H1 (cell line): Measurements from ENCODE around the gene TCF4. TPM values are rescaled to one million over a fixed set of nuclear protein-coding genes. Genes with fewer than 3 reads are reported as not detected.

Source experiments
- CTCF ChIA-PET: fragments of 300-600 bp; sonication (Branson Sonifier 250); formaldehyde crosslinking; loops from one replicate; lab custom pipeline; 2021; ENCODE audit not compliant: partially characterized antibody; lab: Charles Lee
- POLR2A ChIA-PET: fragments of 300-600 bp; sonication (Branson Sonifier 250); formaldehyde crosslinking; loops from one replicate; lab custom pipeline; 2021; ENCODE audit warnings: inconsistent platforms; ENCODE audit not compliant: partially characterized antibody; lab: Charles Lee
- DNase-seq, 2 experiments: peaks; one replicate each; pipeline versions ENCODE4 v3.0.0 to v3.0.0-alpha.2; 2010 to 2022; ENCODE audit warnings: low spot score in 2 of 2, low read depth in 1 of 2, mixed read lengths in 1 of 2
- FAIRE-seq: peaks from 2 replicates; lab custom pipeline; 2011; peaks lifted over from hg19 to GRCh38; lab: Jason Lieb, UNC
- H2AFZ ChIP-seq: 2 replicates; pipeline ENCODE4 v1.8.1; 2012; ENCODE audit warnings: low read length, inconsistent platforms
- H2AK5ac ChIP-seq: 2 replicates; pipeline ENCODE4 v1.6.1; 2013; ENCODE audit warnings: low read depth, low read length
- H2BK120ac ChIP-seq: replicated peaks from 2 replicates; pipeline ENCODE3; 2013; ENCODE audit warnings: low read depth, low read length, inconsistent platforms
- H2BK12ac ChIP-seq: 2 replicates; pipeline ENCODE4 v1.6.1; 2013; ENCODE audit warnings: low read depth, low read length
- H2BK15ac ChIP-seq: 2 replicates; pipeline ENCODE4 v1.6.1; 2013; ENCODE audit warnings: low read length
- H2BK20ac ChIP-seq: 2 replicates; pipeline ENCODE4 v1.6.1; 2013; ENCODE audit warnings: low read length
- H2BK5ac ChIP-seq: 2 replicates; pipeline ENCODE4 v1.6.1; 2013; ENCODE audit warnings: low read depth, low read length
- H3K14ac ChIP-seq: 2 replicates; pipeline ENCODE4 v1.6.1; 2013; ENCODE audit warnings: inconsistent platforms; ENCODE audit not compliant: insufficient read length
- H3K18ac ChIP-seq: 2 replicates; pipeline ENCODE4 v1.6.1; 2013; ENCODE audit warnings: low read length; ENCODE audit errors: extremely low read depth
- H3K23ac ChIP-seq: 2 replicates; pipeline ENCODE4 v1.6.1; 2013; ENCODE audit warnings: inconsistent platforms; ENCODE audit not compliant: insufficient read length
- H3K23me2 ChIP-seq: 2 replicates; pipeline ENCODE4 v1.6.1; 2013; ENCODE audit warnings: low read depth, low read length
- H3K27ac ChIP-seq: 2 replicates; pipeline ENCODE4 v1.6.1; 2011; ENCODE audit warnings: low read depth, low read length, inconsistent platforms
- H3K27me3 ChIP-seq, 4 experiments: replicated peaks in 1 of 4; 1 replicate in 1 of 4; 2 replicates in 3 of 4; pipeline versions ENCODE4 v1.6.1 to v1.8.1; 2011 to 2013; ENCODE audit warnings: low read length in 3 of 4, mild to moderate bottlenecking in 3 of 4, inconsistent platforms in 2 of 4, mixed read lengths in 2 of 4, moderate library complexity in 1 of 4; ENCODE audit not compliant: control insufficient read depth in 3 of 4, insufficient read depth in 3 of 4; ENCODE audit errors: extremely low read depth in 1 of 4
- H3K36me3 ChIP-seq, 4 experiments: 2 replicates each; pipeline versions ENCODE4 v1.6.1 to v1.8.1; 2011 to 2013; ENCODE audit warnings: mild to moderate bottlenecking in 4 of 4, low read length in 3 of 4, moderate library complexity in 2 of 4, control low read depth in 1 of 4, inconsistent platforms in 1 of 4; ENCODE audit not compliant: insufficient read depth in 4 of 4, control insufficient read depth in 2 of 4
- H3K4ac ChIP-seq: replicated peaks from 2 replicates; pipeline ENCODE3; 2013; ENCODE audit warnings: low read length, low read depth, mixed read lengths, inconsistent platforms; ENCODE audit not compliant: insufficient read length
- H3K4me1 ChIP-seq, 4 experiments: replicated peaks in 1 of 4; 1 replicate in 1 of 4; 2 replicates in 3 of 4; pipeline versions ENCODE4 v1.6.1 to v1.8.1; 2011 to 2013; ENCODE audit warnings: low read length in 3 of 4, inconsistent platforms in 2 of 4, mixed read lengths in 1 of 4; ENCODE audit not compliant: insufficient read depth in 4 of 4, control insufficient read depth in 3 of 4
- H3K4me2 ChIP-seq, 2 experiments: 2 replicates each; pipeline versions ENCODE4 v1.6.1 to v1.8.1; 2011 to 2013; ENCODE audit warnings: low read depth in 2 of 2, low read length in 2 of 2, control low read depth in 1 of 2, inconsistent platforms in 1 of 2, mild to moderate bottlenecking in 1 of 2; ENCODE audit not compliant: insufficient read depth in 1 of 2
- H3K4me3 ChIP-seq, 4 experiments: fragments of 200-600, 300-600 bp in 1 of 4; sonication (generic), shearing (Covaris generic), sonication (Bioruptor Twin) in 1 of 4; 2 replicates each; pipeline versions ENCODE4 v1.5.1 to v1.8.1; 2011 to 2016; ENCODE audit warnings: low read length in 4 of 4, low read depth in 3 of 4, control low read depth in 2 of 4, inconsistent platforms in 2 of 4, mild to moderate bottlenecking in 2 of 4, mixed read lengths in 1 of 4, moderate library complexity in 1 of 4; ENCODE audit not compliant: insufficient read depth in 2 of 4; ENCODE audit errors: extremely low read depth in 1 of 4
- H3K56ac ChIP-seq: replicated peaks from 2 replicates; pipeline ENCODE3; 2013; ENCODE audit warnings: low read depth, mild to moderate bottlenecking, mixed read lengths, low read length, inconsistent platforms; ENCODE audit not compliant: insufficient read length
- H3K79me1 ChIP-seq: 2 replicates; pipeline ENCODE4 v1.6.1; 2013; ENCODE audit warnings: low read depth, low read length, control low read depth
- H3K79me2 ChIP-seq, 2 experiments: 2 replicates each; pipeline versions ENCODE4 v1.6.1 to v1.8.1; 2012 to 2013; ENCODE audit warnings: low read length in 2 of 2, mild to moderate bottlenecking in 2 of 2, inconsistent platforms in 1 of 2; ENCODE audit not compliant: insufficient read depth in 2 of 2, control insufficient read depth in 1 of 2
- H3K9ac ChIP-seq, 4 experiments: replicated peaks in 1 of 4; 1 replicate in 1 of 4; 2 replicates in 3 of 4; pipeline versions ENCODE4 v1.6.1 to v1.8.1; 2011 to 2013; ENCODE audit warnings: low read depth in 3 of 4, low read length in 3 of 4, control low read depth in 2 of 4, mild to moderate bottlenecking in 2 of 4, moderate library complexity in 2 of 4, inconsistent platforms in 1 of 4; ENCODE audit errors: extremely low read depth in 1 of 4
- H3K9me3 ChIP-seq, 2 experiments: 2 replicates each; pipeline versions ENCODE4 v1.6.1 to v1.8.1; 2012 to 2013; ENCODE audit warnings: mild to moderate bottlenecking in 2 of 2, moderate library complexity in 2 of 2, control low read depth in 1 of 2, inconsistent platforms in 1 of 2, low read depth in 1 of 2, low read length in 1 of 2, mixed read lengths in 1 of 2; ENCODE audit not compliant: insufficient read depth in 2 of 2
- H4K20me1 ChIP-seq, 2 experiments: replicated peaks in 1 of 2; 2 replicates each; pipeline versions ENCODE3 to v1.8.1; 2011 to 2013; ENCODE audit warnings: inconsistent platforms in 2 of 2, low read length in 2 of 2, mild to moderate bottlenecking in 1 of 2; ENCODE audit not compliant: insufficient read depth in 2 of 2, control insufficient read depth in 1 of 2
- H4K5ac ChIP-seq: 2 replicates; pipeline ENCODE4 v1.6.1; 2013; ENCODE audit warnings: low read length, low read depth, mixed read lengths, inconsistent platforms; ENCODE audit not compliant: insufficient read length
- H4K8ac ChIP-seq: 2 replicates; pipeline ENCODE4 v1.8.0; 2013; ENCODE audit warnings: mild to moderate bottlenecking, moderate library complexity, low read length, inconsistent platforms; ENCODE audit not compliant: insufficient read depth; ENCODE audit errors: extremely low read depth
- H4K91ac ChIP-seq: replicated peaks from 2 replicates; pipeline ENCODE3; 2013; ENCODE audit warnings: low read length, mixed read lengths, inconsistent platforms; ENCODE audit not compliant: insufficient read length
- NANOG ChIP-seq: IDR thresholded peaks from 2 replicates; pipeline ENCODE4 v1.6.1; 2011; ENCODE audit warnings: low read length, low read depth, mild to moderate bottlenecking, inconsistent platforms; ENCODE audit not compliant: insufficient read depth, poor library complexity, severe bottlenecking
- WGBS, 2 experiments: shearing (Covaris generic) in 1 of 2; methylation state at CpG; one replicate each; pipeline versions ENCODE4 v1.1.6 to v1.1.7; 2013 to 2015; ENCODE audit warnings: low lambda C conversion rate in 2 of 2, mixed read lengths in 2 of 2, inconsistent platforms in 1 of 2, low coverage in 1 of 2, missing lambda C conversion rate in 1 of 2; ENCODE audit not compliant: insufficient replicate concordance in 2 of 2, insufficient coverage in 1 of 2, insufficient read length in 1 of 2; ENCODE audit errors: extremely low coverage in 1 of 2, missing lambda C conversion rate in 1 of 2; 5-methylcytosine and 5-hydroxymethylcytosine counted together
- polyA plus RNA-seq, 7 experiments: library from polyadenylated mRNA; depleted of rRNA in 3 of 7; stranded (reverse) in 5 of 7; unstranded in 2 of 7; fragments of >200 nt in 5 of 7; fragments of 200-250 nt in 2 of 7; gene quantifications; 1 replicate in 5 of 7; 2 replicates in 1 of 7; 4 replicates in 1 of 7; pipeline versions ENCODE4 v1.2.1 to v1.2.3, GENCODE V29; 2011 to 2013; ENCODE audit warnings: missing spikeins in 2 of 7, mixed read lengths in 2 of 7
- total RNA-seq: library from RNA; stranded (reverse); fragmentation: NEBNext Ultra II Directional; extraction: Animal tissue kit (Norgen Biotek cat#: 25700); gene quantifications from 2 replicates; pipeline ENCODE4 v1.2.1, GENCODE V29; 2021

TCF4 gene
- total and polyA plus RNA-seq, 2 of the 8 experiments (the other 6 are each of a cell fraction or from before 2014, with no cell fraction given): 59.3 to 118 TPM

- no peak overlapping the region for H2BK15ac ChIP-seq
- 0 out of 2 replicates have a peak, but pooled peaks cover 3% of the 10 kb centered on the region for H3K79me1 ChIP-seq
- no peak overlapping the region for H2BK120ac ChIP-seq
- TF ChIP-seq NANOG: no peak
- peaks cover 0 to 91% of the 10 kb centered on the region in 2 experiments; a peak in 3 of 4 replicates for H3K79me2 ChIP-seq
- no peaks in the 10 kb centered on the region for H3K9me3 ChIP-seq
- no peak overlapping the region for H3K23ac ChIP-seq
- no peak overlapping the region for H3K4me2 ChIP-seq
- H2BK12ac ChIP-seq: no peak overlapping the region
- no peak overlapping the region for H2AFZ ChIP-seq
- no peak overlapping the region for H2BK20ac ChIP-seq
- no peak overlapping the region for H3K9ac ChIP-seq
- no peaks in the 10 kb centered on the region for H3K27me3 ChIP-seq
- DNase-seq: no peak
- H3K27ac ChIP-seq: no peak overlapping the region
- CTCF ChIA-PET: interaction anchor here (1.0 kb wide), 1 partner anchor 75 kb away, joined by 3 read pairs; no protein-coding TSS in a partner anchor
- no peak overlapping the region for H2AK5ac ChIP-seq
- no peak overlapping the region for H4K91ac ChIP-seq
- no peak overlapping the region for H3K4ac ChIP-seq
- no peak overlapping the region for H3K14ac ChIP-seq
- 95% methylated on average over 2 of the region's 2 CpGs; no CpG with 5 or more reads in 1 of the 2 experiments for WGBS, 2 experiments
- H3K36me3 ChIP-seq: peaks cover 0 to 3% (median 0%) of the 10 kb centered on the region in 4 experiments; a peak in 1 of 8 replicates
- no peak overlapping the region for H3K56ac ChIP-seq
- no peaks in the 10 kb centered on the region for H3K23me2 ChIP-seq
- no peak overlapping the region for H2BK5ac ChIP-seq
- no peak overlapping the region for H3K4me3 ChIP-seq
- H3K4me1 ChIP-seq: peaks cover 0 to 13% (median 11%) of the 10 kb centered on the region in 4 experiments; a peak in 3 of 7 replicates
- POLR2A ChIA-PET: no interaction called here
- no peak for FAIRE-seq
- no peak overlapping the region for H3K18ac ChIP-seq
- no peak overlapping the region for H4K5ac ChIP-seq
- H4K8ac ChIP-seq: no peak overlapping the region
- H4K20me1 ChIP-seq: peaks cover 3 to 5% of the 10 kb centered on the region in 2 experiments
These were observed 104.6 kb downstream of the TCF4 start for GRCh38 chr18:55483266-55483871.
